ENCODE measurements around the gene INTS2.

GRCh38 chr17:61848247-61848646 is 79.5 kb downstream of the INTS2 start:
- no peak for TF ChIP-seq CTCF (conservative IDR thresholded peaks at IDR 0.05; ENCODE audit: low read depth, low read length)
- TF ChIP-seq EZH2phosphoT487 (IDR thresholded peaks at IDR 0.05; ENCODE audit: borderline replicate concordance, low read length), result no peak
- no peak for TF ChIP-seq EZH2 (IDR thresholded peaks at IDR 0.05; ENCODE audit: low read length, unreplicated experiment)
